CD1c-positive myeloid dendritic cell (primary cell): ENCODE data around the gene PLCD3.

Experiments used
- DNase-seq: peaks from one replicate; pipeline ENCODE4 v3.0.0-alpha.2; 2016; ENCODE audit errors: extremely low spot score

The PLCD3 gene

GRCh38 chr17:45149669-45150664 is 17.7 kb upstream of the PLCD3 start:
- peak; percentile 61 for DNase-seq

DNA sequence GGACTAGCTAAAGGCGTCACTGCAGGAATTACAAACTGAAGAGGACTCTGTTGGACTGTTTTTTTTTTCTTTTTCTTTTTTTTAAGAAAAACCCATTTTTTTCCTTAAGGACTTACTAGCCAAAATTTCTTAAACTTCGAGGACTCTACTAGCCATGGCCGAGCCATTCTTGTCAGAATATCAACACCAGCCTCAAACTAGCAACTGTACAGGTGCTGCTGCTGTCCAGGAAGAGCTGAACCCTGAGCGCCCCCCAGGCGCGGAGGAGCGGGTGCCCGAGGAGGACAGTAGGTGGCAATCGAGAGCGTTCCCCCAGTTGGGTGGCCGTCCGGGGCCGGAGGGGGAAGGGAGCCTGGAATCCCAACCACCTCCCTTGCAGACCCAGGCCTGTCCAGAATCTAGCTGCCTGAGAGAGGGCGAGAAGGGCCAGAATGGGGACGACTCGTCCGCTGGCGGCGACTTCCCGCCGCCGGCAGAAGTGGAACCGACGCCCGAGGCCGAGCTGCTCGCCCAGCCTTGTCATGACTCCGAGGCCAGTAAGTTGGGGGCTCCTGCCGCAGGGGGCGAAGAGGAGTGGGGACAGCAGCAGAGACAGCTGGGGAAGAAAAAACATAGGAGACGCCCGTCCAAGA is 16.8 kb upstream of the PLCD3 start:
- DNase-seq: peak; percentile 64

DNA sequence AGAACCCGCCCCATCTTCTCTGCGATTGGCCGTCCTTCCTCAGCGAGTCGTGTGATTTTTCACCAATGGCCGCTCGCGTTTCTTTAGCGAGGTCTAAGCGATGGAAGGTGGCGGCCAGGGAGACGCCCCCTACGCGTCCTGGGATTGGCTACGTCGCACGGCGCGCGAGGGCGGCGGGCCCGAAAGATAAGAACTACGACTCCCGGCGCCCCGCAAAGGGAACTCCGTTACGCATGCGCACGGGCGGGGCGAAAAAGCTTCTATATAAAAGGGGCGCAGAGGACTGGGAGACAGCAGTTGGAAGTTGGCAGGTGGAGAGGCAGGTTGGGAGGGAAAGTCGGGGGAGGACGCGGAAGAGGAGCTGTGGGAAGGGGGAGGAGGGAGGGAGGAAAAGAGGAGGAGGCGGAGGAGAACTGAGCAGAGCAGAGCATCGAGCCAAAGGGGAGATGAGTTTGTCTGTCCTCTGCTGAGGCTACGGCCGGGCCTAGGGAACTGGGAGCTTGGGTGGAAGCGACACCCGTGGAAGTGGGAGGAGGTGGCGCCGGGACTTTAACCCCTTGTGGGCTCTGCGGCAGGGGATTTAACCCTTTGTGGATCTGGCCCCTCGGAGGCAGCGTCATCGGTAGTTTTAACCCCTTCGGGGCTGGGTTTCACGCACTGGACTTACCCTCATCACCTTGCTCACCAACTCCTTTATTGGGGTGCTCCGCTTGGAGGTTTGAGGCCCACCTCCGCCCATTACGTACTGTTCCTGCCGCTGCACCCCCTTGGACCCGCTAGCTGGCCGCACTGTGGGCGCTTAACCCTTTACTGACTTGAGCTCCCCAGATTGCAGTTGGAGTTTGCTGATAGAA is 16.1 kb upstream of the PLCD3 start, which contains the start of gene HEXIM1:
Gene HEXIM1, plus strand, starts transcription at position 293 of the 854 bp plus-strand sequence. CDS start 716 bp downstream, outside the sequence.
- DNase-seq: peak; percentile 100

- peak; percentile 85 for DNase-seq
Observed at GRCh38 chr17:45147581-45148182, 15.4 kb upstream of the PLCD3 start.

GRCh38 chr17:45146890-45147580 is 14.7 kb upstream of the PLCD3 start:
- peak; percentile 78 for DNase-seq

DNA sequence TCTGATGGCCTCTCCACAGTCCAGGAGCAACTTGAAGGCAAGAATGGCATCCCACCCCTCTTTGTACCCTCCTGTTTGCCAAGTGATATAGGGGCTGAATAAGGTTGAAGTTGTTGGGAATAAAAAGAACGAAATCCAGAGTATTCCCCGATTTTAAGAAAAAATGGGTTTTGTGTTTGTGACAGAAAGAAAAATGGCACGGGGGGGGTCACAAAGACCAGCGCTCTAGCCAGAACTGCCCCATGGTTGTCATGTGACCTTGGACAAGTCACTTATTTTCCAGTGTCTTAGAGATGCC is 14.2 kb upstream of the PLCD3 start:
- no peak for DNase-seq

- no peak for DNase-seq
Observed at GRCh38 chr17:45146166-45146565, 13.9 kb upstream of the PLCD3 start.

GRCh38 chr17:45145035-45145389 is 12.7 kb upstream of the PLCD3 start:
- DNase-seq: no peak

- no peak for DNase-seq
Observed at GRCh38 chr17:45144199-45145034, 12.1 kb upstream of the PLCD3 start.

- DNase-seq: no peak
Observed at GRCh38 chr17:45143767-45144198, 11.5 kb upstream of the PLCD3 start.

DNA sequence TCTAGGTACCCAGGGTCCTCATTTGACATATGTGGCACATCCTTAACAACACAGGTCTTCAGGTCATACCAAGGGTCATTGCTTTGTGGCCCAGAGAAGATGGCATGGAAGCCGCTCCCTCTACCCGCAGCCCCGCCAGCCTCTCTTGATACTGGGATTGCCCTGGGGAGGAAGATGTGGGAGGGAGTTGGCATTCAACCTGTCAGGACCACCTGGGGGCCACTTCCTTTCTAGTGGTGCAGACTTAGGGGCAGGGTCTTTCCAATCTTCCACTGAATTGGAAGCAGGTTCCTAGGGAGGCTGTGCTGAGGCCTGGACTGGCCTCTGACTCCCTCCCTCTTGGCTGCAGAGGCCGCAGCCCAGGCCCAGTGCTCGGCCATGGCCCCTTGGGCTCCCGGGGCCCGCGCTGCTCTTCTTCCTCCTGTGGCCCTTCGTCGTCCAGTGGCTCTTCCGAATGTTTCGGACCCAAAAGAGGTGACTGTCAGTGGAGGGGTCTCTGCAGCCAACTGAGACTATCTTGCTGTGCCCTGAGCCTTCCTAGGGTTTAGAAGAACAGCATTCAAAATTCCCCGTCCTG is 10.9 kb upstream of the PLCD3 start:
- no peak for DNase-seq

- DNase-seq: no peak
Observed at GRCh38 chr17:45139533-45139920, 7.2 kb upstream of the PLCD3 start.

GRCh38 chr17:45138911-45139532 is 6.7 kb upstream of the PLCD3 start:
- DNase-seq: no peak

DNA sequence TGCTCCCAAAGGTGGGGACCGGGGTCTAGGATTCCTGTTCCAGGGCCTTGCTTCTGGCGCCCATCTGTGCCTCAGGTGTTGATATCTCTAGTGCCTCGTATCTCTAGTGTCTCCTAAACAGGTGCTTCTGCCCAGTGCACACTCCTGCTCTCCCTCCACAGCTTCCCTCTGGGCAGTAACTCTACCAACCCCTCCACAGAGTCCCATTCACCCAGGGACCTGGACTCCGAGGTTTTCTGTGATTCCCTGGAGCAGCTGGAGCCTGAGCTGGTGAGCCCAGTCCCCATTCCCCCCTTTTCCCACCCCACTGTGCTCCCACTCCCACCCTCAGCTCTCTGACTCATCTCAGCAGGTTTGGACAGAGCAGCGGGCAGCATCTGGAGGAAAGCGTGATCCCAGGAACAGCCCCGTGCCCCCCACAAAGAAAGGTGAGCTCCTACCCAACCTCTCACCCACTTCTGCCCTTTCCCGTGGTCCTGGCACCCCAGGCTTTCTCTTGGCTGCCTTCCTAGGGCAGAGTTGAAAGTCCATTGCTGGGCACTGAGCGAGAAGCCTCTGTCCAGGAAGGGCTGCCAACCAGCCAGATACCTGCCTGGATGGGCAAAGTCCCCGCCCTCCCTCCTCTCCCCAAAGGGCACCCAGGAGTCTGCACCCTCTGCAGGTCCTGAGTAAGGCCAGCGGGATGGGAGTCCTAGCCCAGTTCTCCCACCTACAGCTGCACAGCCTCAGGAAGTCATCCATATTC is 5.4 kb upstream of the PLCD3 start:
- DNase-seq: no peak

DNA sequence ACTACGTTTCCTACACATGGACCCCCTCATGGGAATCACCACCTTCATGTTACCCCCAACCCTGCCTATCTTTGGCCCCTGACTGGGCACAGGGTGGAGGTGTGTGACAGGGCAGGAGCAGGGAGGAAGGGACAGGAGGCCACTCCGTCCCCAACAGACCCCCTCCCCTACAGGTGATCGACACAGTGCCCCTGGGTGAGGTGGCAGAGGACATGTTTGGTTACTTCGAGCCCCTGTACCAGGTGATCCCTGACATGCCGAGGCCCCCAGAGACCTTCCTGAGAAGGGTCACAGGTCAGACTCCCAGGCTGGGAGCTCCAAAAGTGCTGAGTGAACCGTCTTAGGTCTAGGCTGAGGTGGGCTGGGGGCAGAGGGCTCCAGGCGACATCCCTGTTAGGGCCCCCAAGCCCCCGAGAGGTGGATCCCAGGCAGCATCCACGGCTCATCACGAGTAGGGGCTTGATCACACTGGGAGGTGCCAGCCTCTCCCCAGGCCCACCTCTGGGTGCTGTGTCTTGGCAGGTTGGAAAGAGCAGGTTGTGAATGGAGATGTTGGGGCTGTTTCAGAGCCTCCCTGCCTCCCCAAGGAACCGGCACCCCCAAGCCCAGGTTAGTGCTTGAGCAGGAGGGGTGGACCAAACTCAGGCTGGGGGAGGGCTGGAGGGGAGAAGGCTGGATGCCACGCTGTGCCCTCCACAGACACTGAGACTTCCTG is 4.7 kb upstream of the PLCD3 start:
- DNase-seq: no peak

- no peak for DNase-seq
Observed at GRCh38 chr17:45135978-45136791, 3.9 kb upstream of the PLCD3 start.
